A673 (cell line): Measurements from ENCODE around the gene THSD4. TPM values are rescaled to one million over a fixed set of nuclear protein-coding genes. Genes with fewer than 3 reads are reported as not detected.

Source experiments
- BruUV-seq: library from RNA; stranded (reverse); fragments of 400-500 nt; replicated peaks from 2 replicates; lab custom pipeline; 2021; lab: Mats Ljungman, UMichigan
- CTCF ChIA-PET: fragments of 300-600 bp; sonication (Branson Sonifier 250); formaldehyde crosslinking; loops from one replicate; lab custom pipeline; 2022; ENCODE audit warnings: antibody characterized with exemption; lab: Charles Lee
- POLR2A ChIA-PET: fragments of 300-600 bp; sonication (Branson Sonifier 250); formaldehyde crosslinking; loops from one replicate; lab custom pipeline; 2022; ENCODE audit warnings: antibody characterized with exemption; ENCODE audit not compliant: low non-redundant PET; lab: Charles Lee
- DNase-seq: peaks from one replicate; pipeline ENCODE4 v3.0.0-alpha.2; 2015; ENCODE audit warnings: low spot score
- H3K27ac ChIP-seq: fragments of 200-600 bp; sonication (generic); 2 replicates; pipeline ENCODE4 v1.5.1; 2016; ENCODE audit warnings: mixed run types, low read depth, mild to moderate bottlenecking, mixed read lengths, antibody characterized with exemption, low read length; ENCODE audit not compliant: poor library complexity, severe bottlenecking
- H3K27me3 ChIP-seq: fragments of 200-600 bp; sonication (generic); replicated peaks from 2 replicates; pipeline ENCODE4 v1.6.1; 2017; ENCODE audit warnings: mixed run types, low read depth, mild to moderate bottlenecking, mixed read lengths, antibody characterized with exemption, low read length; ENCODE audit not compliant: insufficient read depth, poor library complexity
- H3K36me3 ChIP-seq: fragments of 200-600 bp; sonication (generic); 2 replicates; pipeline ENCODE4 v1.6.1; 2016; ENCODE audit warnings: mixed run types, mild to moderate bottlenecking, mixed read lengths, antibody characterized with exemption, low read length; ENCODE audit not compliant: insufficient read depth, poor library complexity, severe bottlenecking
- H3K4me1 ChIP-seq: fragments of 200-600 bp; sonication (generic); 2 replicates; pipeline ENCODE4 v1.6.1; 2017; ENCODE audit warnings: mixed run types, mild to moderate bottlenecking, mixed read lengths, antibody characterized with exemption, low read length; ENCODE audit not compliant: insufficient read depth, poor library complexity, severe bottlenecking
- H3K4me3 ChIP-seq: fragments of 200-600 bp; sonication (generic); 2 replicates; pipeline ENCODE4 v1.5.1; 2016; ENCODE audit warnings: low read depth, mixed run types, mild to moderate bottlenecking, mixed read lengths, low read length; ENCODE audit not compliant: poor library complexity, severe bottlenecking
- H3K9me3 ChIP-seq: fragments of 200-600 bp; sonication (generic); 2 replicates; pipeline ENCODE4 v1.6.1; 2016; ENCODE audit warnings: mixed run types, low read depth, mild to moderate bottlenecking, mixed read lengths, antibody characterized with exemption, low read length; ENCODE audit not compliant: poor library complexity, severe bottlenecking
- EZH2 ChIP-seq: fragments of 200-600 bp; sonication (generic); IDR thresholded peaks from 2 replicates; pipeline ENCODE4 v1.6.1; 2017; ENCODE audit warnings: borderline replicate concordance, low read depth, mild to moderate bottlenecking, mixed read lengths, antibody characterized with exemption, low read length; ENCODE audit not compliant: poor library complexity, severe bottlenecking
- intact Hi-C: fragments of 100-400 bp; cut with micrococcal nuclease; formaldehyde crosslinking; loops from one replicate; pipeline ENCODE4 v1.10.0; 2022; ENCODE audit not compliant: unreplicated experiment
- total RNA-seq: library from RNA; stranded (reverse); gene quantifications from 2 replicates; pipeline ENCODE4 v1.2.3, GENCODE V29; 2021
- TF ChIP-seq, protein P1 (sequence below): fragments of 300-800, 200-600 bp; sonication (generic); conservative IDR thresholded peaks from 2 replicates; pipeline ENCODE4 v1.5.1; 2017; ENCODE audit warnings: low read depth, mild to moderate bottlenecking, antibody characterized with exemption, low read length, moderate library complexity, mixed read lengths

THSD4 gene
- total RNA-seq, 1 experiment from 2014 or later = 2.4 TPM

DNA sequence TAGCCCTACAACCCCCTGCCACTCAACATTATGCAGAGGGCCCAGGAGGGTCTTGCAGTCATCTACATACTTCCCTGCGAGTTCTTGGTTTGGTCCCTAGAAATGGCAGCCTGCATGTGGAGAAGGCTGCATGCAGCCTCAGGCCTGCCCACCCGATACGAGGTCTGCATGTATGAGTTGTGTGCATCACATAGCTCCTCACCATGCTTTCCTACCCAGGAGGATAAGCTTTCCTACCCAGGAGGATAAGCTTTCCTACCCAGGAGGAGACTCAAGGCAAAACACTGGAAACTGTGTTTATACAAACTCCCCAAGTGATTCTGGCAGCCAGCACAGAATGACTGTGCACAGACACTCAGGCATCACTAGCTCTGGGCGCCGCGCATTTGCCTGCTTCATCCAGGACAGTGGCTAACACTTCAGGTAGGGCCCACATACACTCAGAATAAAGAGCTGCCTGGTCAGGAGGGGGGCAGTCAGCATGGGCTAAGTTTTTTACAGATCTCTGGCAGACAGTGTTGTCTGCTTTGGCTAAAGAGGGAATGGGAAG lies 187.7 kb downstream of the THSD4 start:
- ChIA-PET CTCF (no interaction called here), POLR2A (no interaction called here)
- Histone ChIP-seq H3K27ac (no peak overlapping the region), H3K4me3 (no peak overlapping the region), H3K9me3 (no peaks in the 10 kb centered on the region), H3K36me3 (no peaks in the 10 kb centered on the region), H3K27me3 (no peaks in the 10 kb centered on the region), H3K4me1 (no peaks in the 10 kb centered on the region)
- intact Hi-C loops = no loop called here
- DNase-seq = no peak
- TF ChIP-seq EZH2 = no peak
- TF ChIP-seq, protein P1, sequence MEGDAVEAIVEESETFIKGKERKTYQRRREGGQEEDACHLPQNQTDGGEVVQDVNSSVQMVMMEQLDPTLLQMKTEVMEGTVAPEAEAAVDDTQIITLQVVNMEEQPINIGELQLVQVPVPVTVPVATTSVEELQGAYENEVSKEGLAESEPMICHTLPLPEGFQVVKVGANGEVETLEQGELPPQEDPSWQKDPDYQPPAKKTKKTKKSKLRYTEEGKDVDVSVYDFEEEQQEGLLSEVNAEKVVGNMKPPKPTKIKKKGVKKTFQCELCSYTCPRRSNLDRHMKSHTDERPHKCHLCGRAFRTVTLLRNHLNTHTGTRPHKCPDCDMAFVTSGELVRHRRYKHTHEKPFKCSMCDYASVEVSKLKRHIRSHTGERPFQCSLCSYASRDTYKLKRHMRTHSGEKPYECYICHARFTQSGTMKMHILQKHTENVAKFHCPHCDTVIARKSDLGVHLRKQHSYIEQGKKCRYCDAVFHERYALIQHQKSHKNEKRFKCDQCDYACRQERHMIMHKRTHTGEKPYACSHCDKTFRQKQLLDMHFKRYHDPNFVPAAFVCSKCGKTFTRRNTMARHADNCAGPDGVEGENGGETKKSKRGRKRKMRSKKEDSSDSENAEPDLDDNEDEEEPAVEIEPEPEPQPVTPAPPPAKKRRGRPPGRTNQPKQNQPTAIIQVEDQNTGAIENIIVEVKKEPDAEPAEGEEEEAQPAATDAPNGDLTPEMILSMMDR = no peak
- BruUV-seq = no TSS peak

- POLR2A ChIA-PET = no interaction called here
- no peak for DNase-seq
- TF ChIP-seq EZH2 = no peak
- TF ChIP-seq, protein P1 = no peak
- no peaks in the 10 kb centered on the region for H3K36me3 ChIP-seq
- no TSS peak for BruUV-seq
- CTCF ChIA-PET = no interaction called here
- H3K4me3 ChIP-seq = no peak overlapping the region
- no peaks in the 10 kb centered on the region for H3K27me3 ChIP-seq
- no peak overlapping the region for H3K27ac ChIP-seq
- intact Hi-C loops = no loop called here
- no peaks in the 10 kb centered on the region for H3K4me1 ChIP-seq
- H3K9me3 ChIP-seq = no peaks in the 10 kb centered on the region
These were observed 188.7 kb downstream of the THSD4 start for GRCh38 chr15:71303977-71304376.

GRCh38 chr15:71304681-71305080 lies 189.4 kb downstream of the THSD4 start:
- Histone ChIP-seq H3K9me3 (no peaks in the 10 kb centered on the region), H3K4me1 (no peaks in the 10 kb centered on the region), H3K27me3 (no peaks in the 10 kb centered on the region), H3K36me3 (no peaks in the 10 kb centered on the region), H3K4me3 (no peak overlapping the region), H3K27ac (no peak overlapping the region)
- TF ChIP-seq EZH2 = no peak
- TF ChIP-seq, protein P1 = no peak
- no TSS peak for BruUV-seq
- no peak for DNase-seq
- ChIA-PET POLR2A (no interaction called here), CTCF (no interaction called here)
- intact Hi-C loops = no loop called here
